Nephron (organoid): ENCODE measurements around the gene TSPAN14.

Experiments
- H3K27ac Mint-ChIP-seq, 3 experiments: 2 replicates each; pipeline ENCODE4 v1.8.0; 2020; ENCODE audit warnings: mixed read lengths in 3 of 3, mild to moderate bottlenecking in 2 of 3, moderate library complexity in 1 of 3
- H3K27me3 Mint-ChIP-seq: 2 replicates; pipeline ENCODE4 v1.8.0; 2021; ENCODE audit warnings: low read depth, mild to moderate bottlenecking, moderate library complexity, mixed read lengths
- H3K36me3 Mint-ChIP-seq: 2 replicates; pipeline ENCODE4 v1.8.0; 2020; ENCODE audit warnings: low read depth, mixed read lengths
- H3K4me1 Mint-ChIP-seq: 2 replicates; pipeline ENCODE4 v1.8.0; 2020; ENCODE audit warnings: mixed read lengths
- H3K4me3 Mint-ChIP-seq, 3 experiments: 2 replicates each; pipeline ENCODE4 v1.8.0; 2020; ENCODE audit warnings: mild to moderate bottlenecking in 3 of 3, mixed read lengths in 3 of 3, moderate library complexity in 2 of 3
- H3K9me3 Mint-ChIP-seq: 2 replicates; pipeline ENCODE4 v1.8.0; 2020; ENCODE audit warnings: mixed read lengths
- CTCF ChIP-seq, 3 experiments: fragments of 200-600 bp; sonication (generic); IDR thresholded peaks; one replicate each; pipeline ENCODE4 v1.5.0; 2021; ENCODE audit warnings: antibody characterized with exemption in 3 of 3; ENCODE audit not compliant: unreplicated experiment in 3 of 3

The TSPAN14 gene

GRCh38 chr10:80471715-80472233 is 17.7 kb downstream of the TSPAN14 start:
- Mint-ChIP-seq H3K27ac (peak overlapping the region; percentile 64 to 73 (median 69)), H3K27me3 (no peaks in the 10 kb centered on the region), H3K9me3 (no peaks in the 10 kb centered on the region), H3K4me3 (no peak overlapping the region), H3K4me1 (peaks cover 60% of the 10 kb centered on the region), H3K36me3 (peaks cover 18% of the 10 kb centered on the region)
- no peak for TF ChIP-seq CTCF (IDR thresholded peaks at IDR 0.05; ENCODE audit: unreplicated experiment in 3 of 3)

- Mint-ChIP-seq H3K27ac (peak overlapping the region; percentile 64 to 73 (median 69)), H3K9me3 (peaks cover 5% of the 10 kb centered on the region), H3K36me3 (peaks cover 25% of the 10 kb centered on the region), H3K4me1 (peaks cover 53% of the 10 kb centered on the region), H3K27me3 (no peaks in the 10 kb centered on the region), H3K4me3 (no peak overlapping the region)
- TF ChIP-seq CTCF (IDR thresholded peaks at IDR 0.05; ENCODE audit: unreplicated experiment in 3 of 3): no peak
These were observed 18.4 kb downstream of the TSPAN14 start for GRCh38 chr10:80472234-80473095.

GRCh38 chr10:80473096-80473657 is 19.1 kb downstream of the TSPAN14 start:
- H3K9me3 Mint-ChIP-seq: peaks cover 12% of the 10 kb centered on the region
- TF ChIP-seq CTCF (IDR thresholded peaks at IDR 0.05; ENCODE audit: unreplicated experiment in 3 of 3): no peak
- no peaks in the 10 kb centered on the region for H3K27me3 Mint-ChIP-seq
- peaks cover 51% of the 10 kb centered on the region for H3K4me1 Mint-ChIP-seq
- H3K36me3 Mint-ChIP-seq: peaks cover 32% of the 10 kb centered on the region
- no peak overlapping the region for H3K4me3 Mint-ChIP-seq
- H3K27ac Mint-ChIP-seq: peak overlapping the region; percentile 64 to 73 (median 69)

- Mint-ChIP-seq H3K4me3 (peak overlapping the region in 1 of 3 experiments; percentile 39), H3K4me1 (peaks cover 44% of the 10 kb centered on the region), H3K27ac (peak overlapping the region; percentile 23 to 77 (median 51)), H3K9me3 (peaks cover 17% of the 10 kb centered on the region), H3K36me3 (peaks cover 37% of the 10 kb centered on the region), H3K27me3 (no peaks in the 10 kb centered on the region)
- no peak for TF ChIP-seq CTCF (IDR thresholded peaks at IDR 0.05; ENCODE audit: unreplicated experiment in 3 of 3)
These were observed 19.8 kb downstream of the TSPAN14 start for GRCh38 chr10:80473692-80474596.

- H3K4me1 Mint-ChIP-seq: peaks cover 38% of the 10 kb centered on the region
- TF ChIP-seq CTCF (IDR thresholded peaks at IDR 0.05; ENCODE audit: unreplicated experiment in 3 of 3): no peak
- H3K27me3 Mint-ChIP-seq: no peaks in the 10 kb centered on the region
These were observed 20.4 kb downstream of the TSPAN14 start for GRCh38 chr10:80474597-80474910.

More at GRCh38 chr10:80474597-80474910, 20.4 kb downstream of the TSPAN14 start:
- H3K27ac Mint-ChIP-seq: peak overlapping the region; percentile 22 to 77 (median 70)
- peaks cover 17% of the 10 kb centered on the region for H3K9me3 Mint-ChIP-seq
- no peak overlapping the region for H3K4me3 Mint-ChIP-seq
- peaks cover 37% of the 10 kb centered on the region for H3K36me3 Mint-ChIP-seq
